ENCODE data around the gene FRMD1.

GRCh38 chr6:168042426-168043192 is 36.4 kb downstream of the FRMD1 start:
- TF ChIP-seq, protein P1, sequence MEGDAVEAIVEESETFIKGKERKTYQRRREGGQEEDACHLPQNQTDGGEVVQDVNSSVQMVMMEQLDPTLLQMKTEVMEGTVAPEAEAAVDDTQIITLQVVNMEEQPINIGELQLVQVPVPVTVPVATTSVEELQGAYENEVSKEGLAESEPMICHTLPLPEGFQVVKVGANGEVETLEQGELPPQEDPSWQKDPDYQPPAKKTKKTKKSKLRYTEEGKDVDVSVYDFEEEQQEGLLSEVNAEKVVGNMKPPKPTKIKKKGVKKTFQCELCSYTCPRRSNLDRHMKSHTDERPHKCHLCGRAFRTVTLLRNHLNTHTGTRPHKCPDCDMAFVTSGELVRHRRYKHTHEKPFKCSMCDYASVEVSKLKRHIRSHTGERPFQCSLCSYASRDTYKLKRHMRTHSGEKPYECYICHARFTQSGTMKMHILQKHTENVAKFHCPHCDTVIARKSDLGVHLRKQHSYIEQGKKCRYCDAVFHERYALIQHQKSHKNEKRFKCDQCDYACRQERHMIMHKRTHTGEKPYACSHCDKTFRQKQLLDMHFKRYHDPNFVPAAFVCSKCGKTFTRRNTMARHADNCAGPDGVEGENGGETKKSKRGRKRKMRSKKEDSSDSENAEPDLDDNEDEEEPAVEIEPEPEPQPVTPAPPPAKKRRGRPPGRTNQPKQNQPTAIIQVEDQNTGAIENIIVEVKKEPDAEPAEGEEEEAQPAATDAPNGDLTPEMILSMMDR (IDR thresholded peaks at IDR 0.05) = no peak
- no peak for TF ChIP-seq POLR2A (IDR thresholded peaks at IDR 0.05)

Measured in right lobe of liver (tissue), 4 donors.